Daoy (cell line): ENCODE data around the gene MYO1D. TPM values are rescaled to one million over a fixed set of nuclear protein-coding genes. Genes with fewer than 3 reads are reported as not detected.

Experiments used
- DNase-seq: peaks from one replicate; pipeline ENCODE4 v3.0.0-alpha.2; 2015; ENCODE audit warnings: low read depth
- total RNA-seq: library from RNA; depleted of rRNA; stranded (reverse); fragments of >200 nt; shearing (Covaris generic); gene quantifications from 2 replicates; pipeline ENCODE4 v1.2.3, GENCODE V29; 2014

The MYO1D gene
- total RNA-seq, 1 experiment from 2014 or later, result 25.5 TPM

DNA sequence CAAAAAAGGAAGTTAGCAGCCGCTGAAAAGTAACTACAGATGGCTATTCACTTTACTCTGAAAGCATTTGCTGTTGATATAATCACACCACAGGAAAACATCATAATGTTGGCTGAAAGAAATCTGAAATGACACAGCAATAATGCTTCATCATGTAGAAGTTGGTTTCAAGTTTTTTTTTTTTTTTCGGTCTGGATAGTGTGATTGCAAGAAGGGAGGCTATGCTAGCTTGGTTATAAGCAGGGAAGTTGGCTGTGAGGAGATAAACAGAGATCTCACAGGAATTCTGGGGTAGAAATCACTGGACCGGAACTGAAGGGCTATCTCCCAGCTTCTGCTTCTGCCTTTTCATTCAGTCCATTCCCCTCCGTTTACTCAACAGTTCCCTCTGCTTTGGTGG is 57.9 kb downstream of the MYO1D start:
- DNase-seq, result no peak

DNA sequence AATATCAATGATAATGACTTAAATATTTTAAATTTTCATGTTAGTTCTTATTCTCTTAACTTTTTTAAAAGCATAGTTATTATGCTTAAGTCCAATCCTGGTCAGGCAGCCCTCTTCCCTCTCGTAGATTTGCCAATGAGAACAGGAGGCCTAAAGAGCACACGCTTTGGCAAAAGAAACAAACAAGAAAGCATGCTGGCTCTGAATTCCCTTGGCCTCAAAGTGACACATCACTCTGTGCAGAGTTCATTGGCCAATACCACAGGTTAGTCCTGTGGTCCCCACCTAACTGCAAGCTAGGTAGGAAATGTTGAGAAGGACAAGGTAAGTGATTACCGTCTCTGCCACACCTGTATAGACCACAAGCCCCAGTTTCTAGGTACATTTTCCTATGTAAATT is 61.5 kb downstream of the MYO1D start:
- no peak for DNase-seq

DNA sequence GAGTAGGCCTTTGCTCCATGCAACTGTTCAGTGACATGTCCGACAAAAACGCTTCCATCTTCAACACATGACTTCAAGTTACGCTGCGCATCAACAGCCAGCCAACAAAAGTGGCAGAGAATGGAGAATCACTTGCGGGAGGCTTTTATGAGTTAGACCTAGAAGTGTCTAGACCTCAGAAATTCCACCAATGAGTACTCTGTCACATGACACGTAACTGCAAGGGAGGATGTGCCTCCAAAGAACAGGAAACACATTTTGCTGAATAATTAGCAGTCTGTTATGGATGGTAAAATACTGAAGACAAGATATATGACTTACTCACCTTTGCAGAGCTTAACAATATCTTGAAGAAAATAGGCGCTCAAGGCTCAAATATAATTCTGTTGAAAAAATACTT is 62.1 kb downstream of the MYO1D start:
- DNase-seq, result no peak

DNA sequence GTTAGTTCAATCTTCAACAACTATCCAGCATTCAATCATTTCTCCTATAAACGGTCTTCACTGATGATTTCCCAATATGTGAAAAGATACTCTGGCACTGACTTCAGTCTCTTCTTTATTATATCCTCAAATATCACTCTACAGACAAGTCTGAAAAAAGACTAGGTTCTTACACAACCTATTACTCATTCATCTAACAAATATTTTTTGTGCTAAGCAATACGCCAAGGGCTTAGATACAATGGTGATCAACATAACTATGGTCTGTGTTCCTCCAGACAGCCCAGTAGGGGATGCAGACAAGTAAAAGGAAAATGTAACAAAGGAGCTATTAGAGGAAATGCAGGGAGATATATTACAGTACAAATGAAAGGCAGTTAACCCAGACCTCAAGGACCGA is 63.9 kb downstream of the MYO1D start:
- DNase-seq, result no peak

DNA sequence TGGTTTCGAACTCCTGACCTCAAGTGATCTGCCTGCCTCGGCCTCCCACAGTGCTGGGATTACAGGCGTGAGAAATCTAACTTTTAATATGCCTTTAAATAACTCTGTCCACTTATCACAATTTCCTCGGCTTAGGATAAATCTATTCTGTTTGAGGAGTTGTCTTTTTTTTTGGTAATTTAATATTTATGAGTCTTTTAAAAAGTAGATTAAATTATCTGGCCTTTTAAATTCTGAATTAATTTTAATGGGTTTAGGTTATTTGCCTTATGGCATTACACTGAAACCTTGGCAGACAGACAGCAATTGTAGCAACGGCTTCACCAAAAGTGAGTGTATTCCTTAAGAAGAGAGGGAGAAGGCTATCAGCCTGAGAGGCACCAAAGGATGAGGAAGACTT is 66.2 kb downstream of the MYO1D start:
- no peak for DNase-seq

DNA sequence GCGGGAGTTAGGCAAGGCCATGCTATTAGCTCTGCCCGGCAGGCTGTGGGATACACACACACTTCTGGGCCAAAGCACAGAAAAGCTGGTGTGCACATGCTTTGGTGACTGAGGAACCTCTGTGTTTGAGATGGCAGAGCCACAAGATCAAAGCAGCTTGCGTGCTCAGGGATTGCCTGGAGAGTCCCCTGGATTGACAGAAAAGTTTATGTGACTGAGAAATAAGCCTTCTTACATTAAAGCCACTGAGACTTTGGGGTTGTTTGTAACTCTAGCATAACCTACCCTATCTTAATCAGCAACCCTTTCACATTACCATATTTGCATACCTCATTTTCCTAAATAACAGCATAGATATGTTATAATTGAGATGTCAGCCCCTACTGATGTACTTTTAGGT is 69.3 kb downstream of the MYO1D start:
- DNase-seq, result no peak

DNA sequence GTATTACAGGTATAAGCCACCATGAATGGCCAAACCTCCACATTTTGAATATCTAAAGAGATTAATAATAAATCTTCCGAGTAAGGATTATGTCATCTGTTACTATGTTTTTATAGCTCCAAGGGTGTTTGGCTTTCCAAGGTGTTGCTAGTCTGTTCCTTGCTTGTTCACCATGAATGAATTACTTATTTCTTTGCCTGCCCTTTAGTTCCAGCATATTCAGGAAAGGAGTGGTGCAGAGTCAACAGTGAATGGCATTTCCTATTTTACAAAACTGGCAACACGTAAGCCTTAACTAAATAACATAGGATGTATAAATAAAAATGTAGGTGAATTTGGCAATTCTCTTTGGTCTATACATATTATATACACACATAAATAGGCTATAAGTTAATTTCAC is 70.3 kb downstream of the MYO1D start:
- DNase-seq, result no peak

DNA sequence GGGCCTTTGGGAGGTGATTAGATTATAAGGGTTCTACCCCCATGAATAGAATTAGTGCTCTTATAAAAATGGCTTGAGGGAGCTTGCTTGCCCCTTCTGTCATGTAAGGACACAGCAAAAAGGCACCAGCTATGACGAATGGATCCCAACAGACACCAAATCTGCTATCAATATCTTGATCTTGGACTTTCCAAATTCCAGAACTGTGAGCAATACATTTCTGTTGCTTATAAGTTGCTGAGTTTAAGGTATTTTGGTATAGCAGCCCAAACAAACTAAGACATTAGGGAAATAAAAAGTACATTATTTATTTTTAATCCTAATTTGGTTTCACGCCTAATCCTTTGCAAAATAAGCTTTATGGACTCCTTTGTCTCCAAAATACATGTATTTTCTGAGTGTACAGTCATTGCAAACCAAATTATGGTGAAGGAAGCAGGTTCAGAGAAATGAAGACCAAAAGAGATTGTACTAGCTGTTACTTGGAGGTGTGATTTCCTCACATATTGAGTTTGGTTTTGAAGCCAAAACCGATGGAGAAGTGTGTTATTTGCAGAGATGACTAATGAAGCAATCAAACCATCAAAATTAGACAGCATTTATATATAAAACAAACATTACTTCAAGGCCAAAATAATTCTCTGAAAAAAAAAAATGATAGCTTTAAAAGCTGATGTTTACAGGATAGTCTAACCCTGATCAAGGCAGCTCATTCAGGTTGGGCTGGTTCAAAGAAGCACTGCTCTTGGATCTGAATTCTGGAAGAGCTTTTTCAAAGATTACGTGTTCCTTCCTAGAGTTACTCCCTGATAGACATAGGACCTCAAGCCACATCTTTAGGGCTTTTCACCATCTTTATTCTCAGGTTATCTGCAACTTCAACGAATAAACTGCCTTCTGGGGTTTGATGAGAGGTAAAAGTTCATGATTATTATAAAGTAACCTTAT is 71.6 kb downstream of the MYO1D start:
- no peak for DNase-seq

DNA sequence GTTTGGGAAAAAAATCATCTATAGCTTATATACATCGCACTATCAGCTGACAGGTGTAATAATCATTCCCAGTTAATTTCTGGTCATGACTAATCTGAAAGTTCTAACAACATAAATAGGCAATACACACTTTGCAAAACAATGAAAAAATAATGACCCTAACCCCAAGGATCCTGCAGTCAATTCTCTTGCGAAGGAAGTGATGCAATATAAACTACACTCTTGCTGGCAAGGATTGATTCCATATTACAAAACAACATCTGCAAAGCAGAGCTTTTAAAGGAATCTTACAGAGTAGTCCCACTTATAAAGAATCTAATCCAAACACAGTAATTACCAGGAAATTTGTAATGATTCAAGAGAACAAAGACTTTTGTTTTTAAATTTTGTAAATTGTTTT is 73.4 kb downstream of the MYO1D start:
- DNase-seq, result no peak

DNA sequence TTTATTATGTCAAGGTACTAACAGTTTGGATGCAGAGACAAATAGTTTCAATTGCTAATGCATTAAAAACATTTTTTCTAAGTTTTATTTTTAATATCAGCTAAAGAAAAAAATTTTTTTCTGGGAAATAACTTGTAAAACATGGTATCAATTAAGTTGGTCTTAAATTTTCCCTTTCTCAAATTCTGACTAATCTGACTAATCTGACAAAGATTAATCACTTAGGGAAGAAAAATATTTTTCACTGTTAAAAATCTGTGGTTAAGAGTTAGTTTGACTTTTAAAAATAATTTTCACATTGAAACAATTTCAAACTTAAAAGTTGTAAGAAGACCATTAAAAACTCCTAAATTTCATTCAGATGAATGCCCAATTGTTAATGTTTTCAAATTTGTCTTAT is 74.6 kb downstream of the MYO1D start:
- DNase-seq, result no peak

DNA sequence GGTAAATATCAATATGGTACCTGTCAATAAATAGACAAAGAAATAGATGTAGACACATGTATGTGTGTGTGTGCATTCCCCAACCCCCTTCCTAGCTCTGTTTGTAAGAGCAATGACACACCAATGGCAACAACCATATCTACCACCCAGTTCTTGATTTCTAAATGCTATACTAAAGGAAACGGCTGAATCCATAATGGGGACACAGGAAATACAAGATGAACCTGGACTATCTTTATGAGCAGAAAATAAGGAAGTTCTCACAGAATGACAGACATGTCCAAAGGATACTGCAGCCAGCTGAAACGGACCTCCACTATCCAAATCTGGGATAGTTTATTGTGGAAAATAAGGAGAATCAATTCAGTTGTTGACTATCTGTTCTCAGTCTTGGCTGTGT is 75.3 kb downstream of the MYO1D start:
- DNase-seq, result no peak

DNA sequence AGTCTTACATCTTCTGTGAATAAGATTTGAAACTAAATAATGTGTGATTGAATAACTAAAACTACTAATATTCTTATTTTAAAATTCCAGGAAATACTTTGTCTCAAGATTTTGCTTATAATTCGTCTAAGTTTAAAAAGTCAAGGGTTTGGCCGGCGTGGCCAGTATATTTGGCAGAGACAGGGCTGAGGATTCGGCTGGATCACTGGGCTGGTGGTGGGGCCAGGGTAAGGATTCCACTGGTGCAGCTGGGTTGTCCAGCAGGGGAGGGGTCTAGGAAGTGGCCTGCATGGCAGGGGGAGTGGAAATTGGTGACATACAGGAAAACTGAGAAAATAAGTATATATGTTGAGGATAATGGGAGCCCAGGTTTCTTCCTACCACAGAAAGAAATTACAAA is 75.7 kb downstream of the MYO1D start:
- no peak for DNase-seq

DNA sequence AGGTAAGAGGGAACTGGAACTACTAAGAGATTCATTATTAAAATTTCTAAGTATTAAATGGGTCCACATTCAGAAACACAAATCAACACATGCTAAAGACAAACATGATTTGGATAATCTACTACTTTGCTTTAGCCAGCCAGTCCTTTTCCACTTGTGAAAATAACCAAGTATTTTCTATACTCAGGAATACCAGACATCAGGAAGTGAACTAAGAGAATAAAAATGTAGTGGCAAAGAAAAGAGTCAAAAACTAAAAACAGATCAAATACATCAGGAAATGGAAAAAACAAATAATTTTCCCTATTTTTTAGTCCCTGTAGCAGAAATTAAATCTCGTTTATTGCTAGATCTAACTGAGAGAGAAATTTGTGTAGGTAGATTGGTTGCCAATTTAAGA is 78.0 kb downstream of the MYO1D start:
- DNase-seq, result no peak

DNA sequence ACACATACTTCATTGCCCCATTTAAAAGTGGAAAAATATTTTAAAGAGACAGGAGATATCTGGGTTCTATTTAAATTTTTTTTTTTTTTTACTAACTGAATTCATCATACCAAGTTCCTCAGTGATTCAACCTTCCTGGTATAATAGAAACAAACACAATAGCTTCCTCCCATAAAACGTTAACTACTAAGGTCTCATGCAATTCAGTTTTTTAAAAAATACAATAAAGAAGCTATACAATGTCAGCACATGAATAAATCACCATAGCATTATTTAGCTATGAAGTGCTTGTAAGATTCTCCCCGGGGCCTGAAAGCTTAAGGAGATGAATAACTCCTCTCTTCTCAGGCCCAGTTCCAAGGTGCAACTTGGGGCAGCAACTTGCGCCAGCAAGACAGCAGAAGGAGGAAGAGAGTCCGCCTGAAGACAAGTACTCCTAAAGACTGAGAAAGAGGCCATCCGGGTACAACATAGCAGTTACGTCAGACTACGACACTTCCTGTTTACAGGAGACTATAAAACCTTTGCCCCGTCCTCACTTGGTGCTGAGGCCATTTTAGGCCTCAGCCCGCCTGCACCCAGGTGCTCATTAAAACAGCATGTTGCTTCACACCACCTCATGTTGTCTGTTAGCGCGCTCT is 81.5 kb downstream of the MYO1D start:
- DNase-seq, result no peak

DNA sequence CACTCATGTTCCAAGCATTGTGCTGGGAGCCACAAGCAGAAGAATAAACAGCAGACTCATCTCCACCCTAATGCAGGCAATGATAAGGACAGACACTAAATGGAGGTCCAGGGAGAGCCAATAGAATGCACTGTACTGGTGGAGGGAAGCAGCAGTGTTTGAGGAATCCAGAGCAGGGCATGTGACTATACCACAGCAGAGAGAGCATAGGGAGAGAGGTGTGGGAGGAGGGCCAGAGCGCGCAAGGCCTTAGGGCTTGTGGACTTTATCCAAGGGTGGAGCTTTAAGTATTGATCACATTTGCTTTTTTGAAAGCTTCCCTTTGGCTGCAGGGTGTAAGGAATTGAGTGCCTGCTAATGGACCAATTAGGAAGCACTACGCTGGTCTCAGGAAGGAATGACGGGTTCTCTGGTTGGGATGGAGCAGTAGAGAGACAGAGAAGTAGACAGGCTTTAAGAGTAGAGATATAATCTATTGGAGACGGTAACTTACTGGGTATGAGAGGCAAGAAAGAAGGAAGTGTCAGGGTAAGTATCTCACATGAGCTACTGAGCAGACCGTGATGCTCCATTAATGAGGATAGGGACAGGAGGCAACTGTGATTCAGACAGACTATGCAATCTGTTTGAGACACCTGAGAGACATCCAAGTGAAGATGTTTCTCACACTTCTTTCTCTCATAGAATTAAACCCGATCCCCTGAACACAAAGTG is 82.2 kb downstream of the MYO1D start:
- no peak for DNase-seq

DNA sequence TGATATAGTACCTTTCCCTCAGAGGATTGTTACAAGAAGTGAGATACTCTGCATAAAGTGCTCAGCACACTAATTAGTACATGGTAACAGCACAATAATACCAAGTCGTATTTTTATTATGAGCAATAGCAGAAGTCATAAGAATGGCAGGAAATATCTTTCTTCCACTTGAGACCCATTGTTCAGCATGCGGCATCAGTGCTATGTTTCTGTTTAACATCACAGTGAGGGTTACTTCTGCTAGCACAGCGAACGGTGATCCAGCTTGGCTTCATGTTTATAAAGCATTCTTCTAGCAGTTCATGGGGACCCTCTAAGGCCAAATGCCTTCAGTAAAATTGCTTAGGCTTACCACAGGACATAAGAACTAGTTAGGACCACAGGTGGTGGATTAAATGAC is 83.1 kb downstream of the MYO1D start:
- no peak for DNase-seq

DNA sequence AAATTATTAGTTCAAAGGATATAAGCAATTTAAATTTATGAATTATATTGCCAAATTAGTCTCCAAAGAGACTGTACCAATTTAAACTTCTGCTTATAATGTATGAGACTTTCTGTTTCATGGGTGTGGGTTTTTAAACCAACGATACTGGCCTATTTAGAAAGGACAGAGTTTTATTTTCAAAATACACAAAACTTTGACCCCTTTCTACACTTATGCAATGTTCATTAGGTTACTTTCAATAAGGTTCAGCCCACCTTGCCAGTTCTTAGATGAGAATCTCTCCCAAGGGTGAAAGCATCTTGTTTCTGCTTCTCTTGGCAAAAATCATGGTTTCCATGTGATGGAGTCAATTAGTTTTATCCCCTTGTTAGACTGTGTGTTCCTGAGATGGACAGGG is 84.7 kb downstream of the MYO1D start:
- DNase-seq, result no peak

DNA sequence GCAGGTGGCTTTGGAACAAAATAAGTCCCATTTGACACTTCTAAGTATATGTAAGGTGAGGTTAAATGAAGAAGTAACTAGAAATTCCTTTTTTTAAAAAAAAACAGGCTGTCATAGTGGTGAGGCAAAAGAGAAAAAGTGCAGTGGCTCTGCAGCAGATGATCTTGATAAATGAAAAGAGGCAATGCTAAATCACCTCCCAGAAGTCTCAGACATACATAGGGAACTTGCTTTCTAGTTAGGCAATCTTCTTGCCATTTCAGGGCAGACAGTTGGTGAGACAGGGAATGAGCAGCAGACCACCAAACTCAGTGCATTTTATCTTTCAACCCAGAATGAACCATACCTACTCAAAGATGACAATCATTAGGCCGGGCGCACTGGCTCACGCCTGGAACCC is 90.8 kb downstream of the MYO1D start:
- DNase-seq, result no peak

DNA sequence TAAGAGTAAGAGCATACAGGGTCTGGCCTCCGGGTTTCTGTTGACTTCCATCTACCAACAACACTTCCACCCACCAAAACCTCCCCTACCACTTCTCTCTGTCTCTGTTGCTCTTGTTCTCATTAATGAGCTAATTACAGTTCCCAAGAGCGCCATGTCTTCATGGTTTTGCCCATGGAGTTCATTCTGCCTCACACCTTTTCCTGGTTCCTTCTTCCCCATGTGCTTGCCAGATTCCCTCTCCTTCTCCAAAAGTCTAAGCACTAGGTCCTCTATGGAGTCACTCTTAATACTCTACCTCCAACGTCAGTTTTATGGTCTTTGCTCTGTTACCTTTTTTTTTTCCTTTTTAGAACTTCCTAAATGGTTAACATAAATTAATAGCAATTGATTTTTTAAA is 92.8 kb downstream of the MYO1D start:
- no peak for DNase-seq

DNA sequence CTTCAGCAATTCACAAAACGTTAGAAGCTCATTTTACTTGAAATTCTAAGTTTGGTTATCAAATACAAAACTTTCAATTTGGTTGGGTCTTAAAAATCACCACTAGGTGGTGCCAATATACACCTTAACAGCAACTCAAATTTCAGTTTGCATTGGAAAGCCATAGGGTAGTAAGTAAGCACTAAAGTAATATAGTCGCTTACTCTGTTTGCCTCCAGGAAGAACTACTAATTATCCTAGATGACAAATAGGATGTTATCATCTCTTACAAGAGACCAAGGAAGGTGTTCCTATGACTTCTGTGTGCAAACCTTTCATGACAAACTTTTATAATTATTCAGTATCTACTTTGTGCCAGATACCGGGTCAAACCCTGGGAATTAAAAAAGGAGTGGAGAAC is 93.3 kb downstream of the MYO1D start:
- DNase-seq, result peak; percentile 29

DNA sequence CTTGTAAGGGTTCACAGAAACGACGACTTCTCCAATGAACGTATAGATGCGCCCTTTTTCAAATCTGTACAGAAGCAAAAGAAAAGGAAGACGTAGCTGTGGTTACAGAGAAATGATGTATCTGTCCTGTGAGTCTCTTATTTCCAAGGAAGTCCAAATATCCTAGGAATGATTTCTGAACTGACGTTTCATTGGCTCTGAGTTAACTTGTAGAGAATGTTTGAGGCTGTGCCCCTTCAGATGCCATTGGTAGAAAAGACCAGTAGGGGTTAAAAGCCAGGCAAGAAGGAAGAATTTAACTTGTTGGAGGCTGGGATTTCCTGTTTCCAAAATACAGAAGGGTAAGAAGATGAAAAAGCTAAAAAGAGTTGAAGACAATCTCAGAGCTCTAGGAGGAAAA is 96.2 kb downstream of the MYO1D start:
- DNase-seq, result no peak

DNA sequence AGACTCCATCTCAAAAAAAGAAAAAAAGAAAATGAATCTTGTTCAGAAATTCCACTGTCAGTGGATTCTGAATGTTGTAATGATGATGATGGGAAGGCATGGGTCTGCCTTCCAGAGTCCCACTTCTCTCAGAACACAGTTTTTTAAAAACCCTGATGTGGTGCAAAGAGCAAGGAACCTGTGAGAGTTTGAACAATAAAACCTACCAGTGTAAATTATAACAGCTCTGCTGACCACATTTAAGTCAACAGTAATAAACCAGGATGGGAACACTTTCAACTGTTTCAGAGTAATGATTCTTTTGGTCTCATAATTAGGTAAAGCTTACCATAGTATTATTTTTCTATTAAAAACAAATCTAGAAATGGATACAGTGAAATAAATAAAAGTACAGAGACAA is 99.0 kb downstream of the MYO1D start:
- no peak for DNase-seq

DNA sequence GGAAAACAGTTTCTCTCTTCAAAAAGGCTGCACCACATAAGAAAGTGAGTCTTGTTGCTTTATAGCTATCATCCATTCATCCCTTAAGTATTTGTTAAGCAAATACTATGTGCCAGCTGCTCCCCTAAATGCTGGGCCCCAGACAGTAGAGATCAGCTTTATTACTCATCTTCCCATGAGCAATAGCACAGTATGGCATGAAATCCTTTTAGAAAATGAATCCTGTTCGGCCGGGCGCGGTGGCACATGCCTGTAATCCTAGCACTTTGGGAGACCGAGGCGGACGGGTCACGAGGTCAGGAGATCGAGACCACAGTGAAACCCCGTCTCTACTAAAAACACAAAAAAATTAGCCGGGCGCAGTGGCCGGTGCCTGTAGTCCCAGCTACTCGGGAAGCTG is 99.5 kb downstream of the MYO1D start:
- DNase-seq, result no peak
